ENCODE results near the gene MS4A10.

DNA sequence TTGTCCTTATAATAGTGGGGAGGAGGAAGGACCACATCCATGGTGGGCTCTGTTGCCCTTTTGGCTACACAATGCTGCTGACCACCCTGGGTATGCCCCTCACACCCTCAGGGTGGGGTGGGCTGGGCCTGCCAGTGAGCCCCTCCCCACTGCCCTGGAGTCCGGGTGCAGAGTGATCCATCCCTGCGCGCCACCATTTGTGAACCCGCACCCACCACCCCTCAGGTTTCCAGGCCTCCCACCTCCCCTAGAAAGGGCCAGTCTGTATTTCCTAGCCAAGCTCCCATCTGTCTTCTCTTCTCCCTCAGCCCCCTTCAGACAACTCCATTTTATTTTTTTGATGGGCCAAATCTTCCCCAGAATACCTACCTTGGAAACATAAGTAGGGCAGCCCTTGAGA is 25.0 kb downstream of the MS4A10 start:
- TF ChIP-seq GATA2 (IDR thresholded peaks at IDR 0.05; ENCODE audit: low read depth, low read length) (no peak), GATA3 (IDR thresholded peaks at IDR 0.05; ENCODE audit: low read depth, low read length) (no peak)

All from SH-SY5Y (cell line).